GM12891 (cell line): Measurements from ENCODE around the gene TRIP12.

ENCODE experiments used
- PAX5 ChIP-seq: IDR thresholded peaks from 2 replicates; pipeline ENCODE4 v1.6.1; 2011; ENCODE audit warnings: low read length, moderate library complexity, mild to moderate bottlenecking; ENCODE audit not compliant: insufficient read depth, severe bottlenecking
- POLR2A ChIP-seq: IDR thresholded peaks from 2 replicates; pipeline ENCODE4 v1.6.1; 2011; ENCODE audit warnings: low read depth, low read length, control low read depth
- POLR2AphosphoS5 ChIP-seq: IDR thresholded peaks from 2 replicates; pipeline ENCODE4 v1.6.1; 2011; ENCODE audit warnings: low read depth, low read length, control low read depth
- SPI1 ChIP-seq: IDR thresholded peaks from 2 replicates; pipeline ENCODE4 v1.6.1; 2011; ENCODE audit warnings: low read depth, low read length, control low read depth
- TAF1 ChIP-seq: IDR thresholded peaks from 2 replicates; pipeline ENCODE4 v1.6.1; 2011; ENCODE audit warnings: low read depth, low read length, control low read depth

DNA sequence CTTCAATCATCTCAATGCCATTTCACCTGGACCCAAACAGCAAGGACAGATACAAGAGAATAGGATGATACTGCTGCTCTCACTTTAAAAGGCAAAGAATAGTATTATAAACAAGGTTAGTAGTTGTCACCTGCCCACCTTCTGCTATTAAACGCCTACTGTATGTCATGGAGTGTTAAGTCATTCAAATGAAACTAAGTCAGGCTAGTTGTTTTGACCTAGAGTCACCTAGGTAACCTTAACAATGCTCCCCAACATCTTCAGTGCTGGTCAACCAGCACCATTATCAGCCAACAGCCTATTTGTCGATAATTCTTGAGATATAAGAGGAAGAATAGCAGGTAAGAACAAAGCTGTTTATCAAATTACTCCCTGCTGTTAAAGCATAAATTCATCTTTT is 39.2 kb downstream of the TRIP12 start:
- TF ChIP-seq POLR2AphosphoS5: no peak
- TF ChIP-seq TAF1: no peak
- no peak for TF ChIP-seq POLR2A
- TF ChIP-seq SPI1: no peak
- no peak for TF ChIP-seq PAX5
